HG02623 (cell line): ENCODE measurements around the gene FNBP1.

Source experiments
- ATAC-seq: cut with Tn5 transposase; IDR thresholded peaks from one replicate; pipeline ENCODE4 v1.9.1; 2021; ENCODE audit warnings: moderate library complexity; ENCODE audit not compliant: unreplicated experiment

Gene FNBP1

GRCh38 chr9:129930743-129931142, 112.2 kb downstream of the FNBP1 start:
- ATAC-seq = no peak

- no peak for ATAC-seq
These were observed 113.4 kb downstream of the FNBP1 start for GRCh38 chr9:129929496-129930125.

- no peak for ATAC-seq
These were observed 119.4 kb downstream of the FNBP1 start for GRCh38 chr9:129923589-129923988.

- no peak for ATAC-seq
These were observed 121.1 kb downstream of the FNBP1 start for GRCh38 chr9:129921905-129922304.

GRCh38 chr9:129919841-129920240, 123.1 kb downstream of the FNBP1 start:
- ATAC-seq = no peak

GRCh38 chr9:129919277-129919676, 123.7 kb downstream of the FNBP1 start:
- no peak for ATAC-seq

GRCh38 chr9:129918296-129918950, 124.6 kb downstream of the FNBP1 start:
- no peak for ATAC-seq

GRCh38 chr9:129916707-129917106, 126.3 kb downstream of the FNBP1 start:
- no peak for ATAC-seq

GRCh38 chr9:129914051-129914450, 128.9 kb downstream of the FNBP1 start:
- no peak for ATAC-seq

GRCh38 chr9:129910628-129911567, 132.1 kb downstream of the FNBP1 start:
- ATAC-seq = no peak

- ATAC-seq = no peak
These were observed 133.1 kb downstream of the FNBP1 start for GRCh38 chr9:129909851-129910250.

- ATAC-seq = no peak
These were observed 134.1 kb downstream of the FNBP1 start for GRCh38 chr9:129908906-129909305.

- ATAC-seq = no peak
These were observed 135.8 kb downstream of the FNBP1 start for GRCh38 chr9:129907201-129907600.

GRCh38 chr9:129906298-129906697, 136.7 kb downstream of the FNBP1 start:
- ATAC-seq = no peak

GRCh38 chr9:129904734-129905133, 138.3 kb downstream of the FNBP1 start:
- ATAC-seq = no peak

- ATAC-seq = no peak
These were observed 140.3 kb downstream of the FNBP1 start for GRCh38 chr9:129902740-129903134.

GRCh38 chr9:129901993-129902739, 140.8 kb downstream of the FNBP1 start:
- ATAC-seq = no peak

- peak; percentile 78 for ATAC-seq
These were observed 142.5 kb downstream of the FNBP1 start for GRCh38 chr9:129900263-129901027.

- no peak for ATAC-seq
These were observed 143.4 kb downstream of the FNBP1 start for GRCh38 chr9:129899620-129900019.

- no peak for ATAC-seq
These were observed 144.8 kb downstream of the FNBP1 start for GRCh38 chr9:129898185-129898584.
